CD4-positive, alpha-beta T cell treated with Interleukin-21 for 1 hour (primary cell): ENCODE data around the gene TCP11.
"Not testable (repeated sequence)": the region's sequence is repeated elsewhere in the genome, so short reads cannot be mapped to it uniquely, and the experiment has no call there.

Experiments
- DNase-seq: peaks from one replicate; pipeline ENCODE4 v3.0.0-alpha.2; 2020

The TCP11 gene

DNA sequence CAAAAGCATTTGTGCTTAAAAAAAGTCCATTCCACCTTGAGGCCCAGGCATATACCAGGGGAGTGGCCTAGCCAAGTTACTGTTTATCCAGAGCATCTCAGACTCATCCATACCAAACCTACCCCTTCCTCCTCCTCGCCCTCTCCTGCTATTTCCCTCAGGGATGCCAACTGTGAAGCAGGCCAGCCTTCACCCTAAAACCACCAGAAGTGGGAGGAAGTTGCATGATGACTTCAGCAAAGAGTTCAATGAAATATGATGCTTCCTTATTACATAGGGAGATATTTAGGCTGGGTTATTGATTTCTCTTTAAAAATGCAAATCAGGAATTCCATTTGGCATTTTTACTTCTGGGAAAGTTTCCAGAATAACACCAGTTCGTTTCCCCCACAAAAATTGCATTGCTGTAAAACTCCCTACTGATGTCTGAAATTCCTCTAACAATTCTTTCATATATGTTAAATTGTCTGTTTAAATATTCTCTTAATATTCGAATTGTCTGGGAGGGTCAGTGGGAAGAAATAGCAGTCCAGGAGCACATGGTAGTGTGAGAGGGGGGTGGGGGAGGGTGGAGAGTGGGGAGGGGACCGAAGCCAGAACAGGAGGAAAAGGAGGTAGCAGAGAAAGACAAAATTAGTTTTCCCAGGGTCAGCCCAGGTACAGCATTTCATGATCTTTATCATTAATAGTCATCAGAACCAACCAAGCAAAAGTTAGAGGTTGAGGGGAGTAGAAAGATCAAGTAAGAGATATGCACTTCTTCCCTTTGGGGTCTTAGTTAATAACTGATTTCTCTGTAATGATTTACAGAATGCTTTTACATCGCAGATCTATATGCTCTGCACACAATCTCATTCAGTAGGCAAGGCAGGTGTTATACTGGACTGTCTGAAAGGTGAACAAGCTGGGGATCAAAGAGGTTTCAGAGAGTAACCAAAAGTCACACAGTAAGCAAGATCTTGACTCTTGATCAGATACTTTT, 1.7 kb upstream of the TCP11 start:
- DNase-seq = no peak

DNA sequence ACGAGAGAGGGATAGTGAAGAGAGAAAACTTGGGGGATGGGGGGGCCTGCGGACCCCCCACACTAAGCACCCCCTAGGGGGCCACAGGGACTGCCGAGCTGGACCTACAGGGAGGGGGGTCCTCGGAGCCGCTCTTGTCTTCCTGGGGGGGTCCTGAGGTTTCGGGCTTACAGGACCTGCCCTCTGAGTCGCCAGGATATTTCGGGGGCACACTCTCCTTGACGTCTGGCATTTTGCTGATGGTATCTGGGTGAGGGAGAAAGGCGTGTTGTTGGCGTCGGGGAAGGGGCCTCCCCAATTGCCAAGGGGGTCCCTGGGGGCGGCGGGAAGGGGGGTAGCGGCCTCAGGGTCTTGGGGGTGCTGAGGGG, 516 bp downstream of the TCP11 start:
- no peak for DNase-seq

DNA sequence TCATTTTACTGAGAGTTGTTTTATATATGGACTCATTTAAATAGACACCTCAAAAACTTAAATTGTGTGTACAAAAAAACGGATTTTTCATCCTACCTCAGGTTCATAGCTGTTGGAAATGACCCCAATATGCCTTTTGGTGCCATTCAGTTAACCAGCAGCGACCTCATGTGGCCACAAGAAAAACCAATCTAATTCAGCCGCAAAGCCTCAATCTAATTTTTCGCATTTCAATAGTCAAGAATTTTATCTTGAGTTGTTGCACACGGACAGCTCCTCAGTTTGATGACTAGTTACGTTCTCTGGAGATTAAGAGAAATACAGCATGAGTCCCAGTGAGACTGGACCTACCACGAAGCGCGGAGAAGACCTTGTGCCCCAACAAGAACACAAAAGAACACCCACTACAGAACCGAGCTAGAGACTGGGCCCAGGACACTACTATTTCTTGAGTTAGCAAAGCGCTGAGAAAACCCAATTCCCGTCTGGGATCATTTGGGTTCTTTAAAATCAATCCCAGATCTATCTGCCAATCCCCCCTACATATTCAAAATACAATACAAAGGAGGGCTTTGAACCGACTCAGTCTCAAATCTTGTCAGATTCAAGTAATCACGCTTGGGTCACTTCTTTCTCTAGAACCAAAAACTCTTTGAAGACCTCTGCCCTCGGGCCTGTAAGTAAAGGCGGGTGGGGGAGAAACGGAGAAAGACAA, 1.1 kb downstream of the TCP11 start:
- DNase-seq = peak; percentile 63

DNA sequence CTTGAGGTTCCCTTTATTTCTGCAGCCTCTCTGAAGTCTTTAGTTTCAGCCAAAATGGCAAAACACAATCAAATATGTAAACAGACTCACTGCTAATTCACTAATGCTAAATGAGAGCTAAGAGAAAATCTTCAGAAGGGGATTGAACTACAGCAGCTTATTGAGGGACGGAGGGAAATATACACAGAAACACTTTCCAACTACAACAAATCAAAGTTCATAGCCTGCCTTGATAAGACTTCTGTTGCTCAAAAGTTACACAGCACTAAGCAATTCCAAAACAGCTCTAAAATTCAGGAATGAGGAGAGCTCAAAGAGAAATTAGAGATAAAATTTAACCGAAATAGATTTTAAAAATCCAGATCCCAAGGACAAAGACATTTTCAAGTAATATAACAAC, 1.7 kb downstream of the TCP11 start:
- no peak for DNase-seq

DNA sequence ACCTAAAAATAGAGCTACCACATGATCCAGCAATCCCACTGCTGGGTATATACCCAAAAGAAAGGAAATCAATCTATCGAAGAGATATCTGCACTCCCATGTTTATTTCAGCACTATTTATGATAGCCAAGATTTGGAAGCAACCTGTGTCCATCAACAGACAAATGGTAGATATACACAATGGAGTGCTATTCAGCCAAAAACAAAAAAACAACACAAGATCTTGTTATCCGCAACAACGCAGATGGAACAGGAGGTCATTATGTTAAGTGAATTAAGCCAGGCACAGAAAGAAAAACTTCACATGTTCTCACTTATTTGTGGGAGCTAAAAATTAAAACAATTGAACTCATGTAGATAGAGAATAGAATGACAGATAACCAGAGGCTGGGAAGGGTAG, 2.9 kb downstream of the TCP11 start:
- not testable (repeated sequence) for DNase-seq

DNA sequence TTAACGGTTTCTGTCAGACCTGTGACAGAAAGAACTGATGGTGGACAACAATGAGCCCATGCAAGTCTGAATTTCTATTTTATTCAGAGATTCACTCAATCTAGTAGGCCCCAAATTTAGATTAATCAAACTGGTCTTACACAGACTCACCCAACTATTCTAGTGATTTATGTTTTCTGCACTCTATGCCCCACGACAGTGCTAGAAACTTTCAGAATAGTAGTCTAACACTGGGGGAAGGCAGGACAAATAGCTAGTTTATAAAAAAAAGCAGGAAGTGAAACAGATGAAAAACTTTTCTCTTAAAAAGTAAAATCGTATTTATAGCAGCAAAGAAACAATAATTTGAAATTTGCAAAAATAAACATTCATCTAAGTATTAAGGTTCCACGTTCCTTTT, 5.0 kb downstream of the TCP11 start:
- no peak for DNase-seq

DNA sequence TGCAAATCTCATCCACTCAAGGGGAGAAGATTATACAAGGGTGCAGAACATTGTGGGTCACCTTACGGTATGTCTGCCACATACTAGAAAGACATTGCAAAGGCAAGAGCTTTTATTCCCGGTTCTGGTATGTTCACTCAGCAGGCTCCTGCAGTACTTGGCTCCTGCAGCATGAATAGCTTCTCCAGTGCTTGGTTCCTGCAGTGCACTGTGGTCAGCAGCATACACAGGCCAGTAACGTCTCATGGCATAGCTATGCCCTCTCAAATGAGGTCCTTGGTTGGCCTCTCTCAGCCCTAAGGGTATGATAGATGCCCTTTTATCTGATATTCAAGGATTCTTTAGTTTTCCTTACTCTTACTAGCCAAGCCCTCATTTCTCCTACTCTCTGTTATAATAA, 12.6 kb downstream of the TCP11 start:
- DNase-seq = no peak

DNA sequence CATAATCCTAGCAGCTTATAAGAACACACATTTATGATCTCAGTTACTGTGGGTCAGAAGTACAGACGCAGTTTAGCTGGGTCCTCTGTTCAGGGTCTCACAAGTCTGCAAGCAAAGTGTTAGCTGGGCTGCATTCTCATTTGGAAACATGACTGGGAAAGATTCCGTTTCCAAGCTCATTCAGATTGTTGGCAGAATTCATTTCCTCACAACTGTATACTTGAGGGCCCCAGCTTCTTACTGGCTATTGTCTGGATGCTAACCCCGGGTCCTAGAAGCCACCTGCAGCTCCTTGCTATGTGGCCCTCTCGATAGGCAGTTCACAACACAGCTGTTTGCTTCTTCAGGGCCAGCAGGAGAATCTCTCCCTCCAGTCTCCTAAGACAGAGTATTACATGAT, 13.1 kb downstream of the TCP11 start:
- DNase-seq = no peak

DNA sequence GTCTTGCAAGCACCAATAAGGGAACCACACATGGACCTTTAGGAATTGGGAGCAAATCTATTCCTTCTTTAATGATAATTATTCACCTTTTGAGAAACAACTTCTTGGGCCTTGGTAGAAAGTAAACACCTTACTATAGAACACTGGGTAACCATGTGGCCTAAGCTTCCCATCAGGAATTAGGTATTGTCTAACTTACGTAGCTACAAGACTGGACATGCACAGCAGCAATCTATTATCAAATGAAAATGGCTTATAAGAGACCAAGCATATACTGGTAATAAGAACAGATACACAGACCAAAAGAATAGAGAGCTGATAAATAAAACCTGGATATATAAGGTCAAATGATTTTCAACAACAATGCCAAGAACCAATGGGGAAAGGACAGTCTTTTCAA, 16.8 kb downstream of the TCP11 start:
- no peak for DNase-seq

DNA sequence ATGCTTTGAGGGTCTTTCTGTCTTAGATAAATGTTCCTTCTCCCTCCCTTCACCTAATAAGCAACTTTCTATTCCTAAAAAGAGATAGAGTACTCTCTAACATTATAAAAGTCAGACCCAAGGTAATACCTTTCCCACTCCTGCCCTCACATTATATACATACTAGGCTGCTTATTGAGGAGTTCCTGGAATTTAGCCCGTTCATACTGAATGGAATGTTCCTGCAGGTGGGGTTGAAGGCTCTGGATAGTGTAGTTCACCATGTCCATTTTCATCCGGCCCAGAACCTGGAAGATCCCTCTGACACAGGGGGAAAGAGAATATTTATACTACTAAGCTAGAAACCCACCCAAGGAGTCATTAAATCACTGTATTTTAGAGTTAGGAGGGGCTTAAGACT, 20.4 kb downstream of the TCP11 start:
- no peak for DNase-seq

DNA sequence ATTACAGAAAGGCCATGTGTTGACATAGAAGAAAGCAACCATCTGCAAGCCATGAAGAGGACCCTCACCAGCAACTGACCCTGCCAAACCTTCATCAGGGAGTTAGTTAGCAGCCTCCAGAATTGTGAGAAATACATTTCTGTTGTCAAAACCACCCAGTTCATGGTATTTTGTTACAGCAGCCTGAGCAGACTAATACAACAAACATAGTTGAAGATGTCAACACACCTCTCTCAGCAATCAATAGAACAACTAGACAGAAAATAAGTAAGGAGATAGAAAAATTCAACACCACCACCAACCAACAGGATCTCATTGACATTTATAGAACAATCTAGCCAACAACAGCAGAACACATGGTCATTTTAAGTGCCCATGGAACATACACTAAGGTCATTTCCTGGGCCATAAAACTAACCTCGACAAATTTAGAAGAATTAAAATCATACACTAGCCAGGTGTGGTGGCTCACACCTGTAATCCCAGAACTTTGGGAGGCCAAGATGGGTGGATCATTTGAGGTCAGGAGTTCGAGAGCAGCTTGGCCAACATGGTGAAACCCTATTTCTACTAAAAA, 32.7 kb downstream of the TCP11 start:
- DNase-seq = no peak

DNA sequence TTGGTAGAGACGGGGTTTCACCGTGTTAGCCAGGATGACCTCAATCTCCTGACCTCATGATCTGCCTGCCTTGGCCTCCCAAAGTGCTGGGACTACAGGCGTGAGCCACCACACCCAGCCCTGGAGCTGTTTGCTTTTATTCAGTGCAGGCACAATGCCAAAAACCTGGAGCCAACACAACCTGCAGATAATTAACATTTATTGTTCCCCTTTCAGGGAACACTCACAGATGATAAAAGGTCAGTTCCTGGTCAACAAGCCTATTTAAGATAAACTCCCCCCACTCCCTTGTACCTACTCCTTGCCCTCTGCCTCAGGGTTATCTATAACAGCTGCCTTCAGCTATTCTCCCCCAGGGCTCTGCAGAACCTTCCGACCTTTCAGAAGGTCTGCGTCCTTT, 33.4 kb downstream of the TCP11 start:
- DNase-seq = not testable (repeated sequence)

DNA sequence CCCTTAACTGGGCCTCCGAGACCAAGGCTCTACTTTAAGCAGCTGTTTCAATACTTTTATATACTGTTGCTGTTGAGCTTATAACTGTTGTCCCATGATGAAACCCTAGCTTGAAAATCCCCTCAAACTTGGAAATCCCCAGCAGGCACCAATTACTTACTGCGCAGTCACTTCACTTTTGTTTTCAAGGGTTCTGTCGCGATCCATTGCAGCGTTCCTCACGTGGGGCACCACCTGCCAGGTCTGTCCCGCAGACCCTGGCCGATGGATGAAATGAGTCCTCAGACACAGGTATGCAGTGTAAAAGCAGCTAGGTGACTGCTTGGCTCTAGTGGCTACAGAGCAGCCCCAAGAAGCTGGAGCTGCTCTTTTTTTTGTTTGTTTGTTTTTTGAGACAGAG, 33.9 kb downstream of the TCP11 start:
- not testable (repeated sequence) for DNase-seq

DNA sequence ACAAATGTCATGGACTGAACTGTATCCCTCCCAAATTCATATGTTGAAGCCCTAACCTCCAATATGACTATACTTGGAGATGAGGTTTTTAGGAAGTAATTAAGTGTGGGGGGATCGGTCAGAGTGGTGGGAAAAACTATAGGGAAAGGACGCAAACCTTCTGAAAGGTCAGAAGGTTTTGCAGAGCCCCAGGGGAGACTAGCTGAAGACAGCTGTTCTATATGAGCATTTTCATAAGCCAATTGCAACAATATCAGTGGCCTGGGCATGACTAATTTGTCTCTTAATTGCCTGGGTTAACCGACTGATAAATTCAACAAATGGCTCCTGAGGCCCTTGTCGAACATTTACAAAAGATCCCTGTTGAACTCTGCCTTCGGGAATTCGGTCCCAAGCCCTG, 35.1 kb downstream of the TCP11 start:
- not testable (repeated sequence) for DNase-seq

DNA sequence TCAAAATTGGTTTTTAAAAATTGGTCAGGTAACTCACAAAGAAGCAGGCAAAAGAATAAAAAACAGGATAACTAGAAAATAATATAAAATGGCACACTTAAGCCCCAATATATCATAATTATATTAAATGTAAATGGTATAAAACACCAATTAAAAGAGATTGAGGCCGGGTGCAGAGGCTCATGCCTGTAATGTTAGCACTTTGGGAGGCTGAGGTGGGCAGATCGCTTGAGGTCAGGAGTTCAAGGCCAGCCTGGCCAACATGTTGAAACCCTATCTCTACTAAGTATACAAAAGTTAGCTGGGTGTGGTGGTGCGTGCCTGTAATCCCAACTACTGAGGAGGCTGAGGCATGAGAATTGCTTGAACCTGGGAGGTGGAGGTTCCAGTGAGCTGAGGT, 36.1 kb downstream of the TCP11 start:
- DNase-seq = no peak

DNA sequence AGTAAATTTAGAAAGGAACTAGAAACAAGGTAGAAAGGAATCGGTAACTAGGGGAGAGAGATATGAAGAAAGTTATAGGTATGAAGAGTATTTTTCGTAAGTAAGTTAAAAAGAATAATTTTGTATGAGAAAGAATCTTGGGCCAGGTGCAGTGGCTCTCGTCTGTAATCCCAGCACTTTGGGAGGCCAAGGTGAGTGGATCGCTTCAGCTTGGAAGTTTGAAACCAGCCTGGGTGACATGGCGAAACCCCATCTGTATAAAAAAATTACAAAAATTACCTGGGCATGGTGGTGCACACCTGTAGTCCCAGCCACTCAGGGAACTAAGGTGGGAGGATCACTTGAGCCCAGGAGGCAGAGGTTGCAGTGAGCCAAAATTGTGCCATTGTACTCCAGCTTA, 42.0 kb downstream of the TCP11 start:
- DNase-seq = no peak

DNA sequence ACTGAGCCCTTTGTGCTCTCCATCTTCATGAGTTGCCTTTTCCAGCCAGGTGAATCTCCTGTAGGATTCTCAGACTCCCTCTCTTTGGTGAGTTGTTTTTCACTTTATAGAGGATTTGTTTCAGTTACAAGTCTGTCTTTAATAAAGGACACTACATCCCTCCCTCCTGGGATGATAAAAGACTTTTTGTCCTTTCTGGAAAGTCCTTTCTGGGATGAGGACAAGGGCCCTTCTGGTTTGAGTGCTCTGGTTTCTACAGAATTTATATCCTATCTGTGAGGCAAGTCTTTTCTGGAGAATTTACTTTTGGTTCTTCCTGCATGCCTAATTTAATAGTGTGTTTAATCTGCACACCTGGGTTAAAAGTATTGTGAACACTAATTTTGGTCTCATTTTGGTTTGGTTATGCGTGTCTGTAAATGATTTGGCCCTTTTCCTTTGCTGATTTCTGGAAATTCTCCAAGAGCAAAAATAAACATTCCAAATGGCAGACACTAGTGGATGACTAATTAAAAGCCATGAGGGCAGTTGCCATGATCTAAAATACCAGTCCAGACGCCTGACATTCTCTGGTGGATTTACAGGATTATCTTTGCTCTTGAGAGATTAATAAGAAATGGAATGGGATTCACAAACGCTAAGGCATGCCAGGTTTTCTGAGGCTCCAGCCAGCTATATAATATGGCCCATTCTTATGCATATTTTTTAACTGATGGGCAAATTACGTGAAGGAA, 44.8 kb downstream of the TCP11 start:
- no peak for DNase-seq

DNA sequence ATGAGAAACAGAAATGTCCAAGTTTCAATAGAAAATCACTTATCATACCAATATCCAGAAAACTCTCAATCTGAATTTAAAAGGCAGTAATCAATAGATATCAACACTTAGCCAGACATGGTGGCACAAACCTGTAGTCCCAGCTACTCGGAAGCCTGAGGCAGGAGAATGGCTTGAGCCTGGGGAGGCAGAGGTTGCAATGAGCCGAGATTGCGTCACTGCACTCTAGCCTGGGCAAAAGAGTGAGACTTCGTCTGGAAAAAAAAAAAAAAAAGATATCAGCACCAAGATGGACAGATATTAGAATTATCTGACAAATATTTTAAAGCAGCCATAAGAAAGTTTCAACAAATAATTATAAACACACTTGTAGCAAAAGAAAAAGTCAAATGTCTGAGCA, 47.0 kb downstream of the TCP11 start:
- no peak for DNase-seq

DNA sequence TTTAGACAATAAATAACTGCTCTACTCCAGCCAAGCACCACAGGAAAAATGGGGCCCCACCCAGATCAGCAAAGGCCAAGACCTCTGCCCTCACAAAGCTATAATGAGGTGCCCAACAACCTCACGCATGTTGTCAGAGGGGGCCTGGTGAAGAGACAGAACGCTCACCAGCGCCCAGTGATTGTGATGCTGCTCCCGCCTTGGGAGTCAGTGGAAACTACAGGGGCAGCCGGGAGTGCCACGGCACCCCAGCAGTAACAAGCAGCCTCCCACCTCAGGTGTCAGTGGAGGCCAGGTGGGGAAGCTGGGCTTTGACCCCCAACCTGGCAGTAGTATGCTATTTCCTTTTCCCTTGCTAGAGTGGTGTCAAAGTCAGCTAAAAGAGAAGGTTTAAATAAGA, 47.4 kb downstream of the TCP11 start:
- no peak for DNase-seq

DNA sequence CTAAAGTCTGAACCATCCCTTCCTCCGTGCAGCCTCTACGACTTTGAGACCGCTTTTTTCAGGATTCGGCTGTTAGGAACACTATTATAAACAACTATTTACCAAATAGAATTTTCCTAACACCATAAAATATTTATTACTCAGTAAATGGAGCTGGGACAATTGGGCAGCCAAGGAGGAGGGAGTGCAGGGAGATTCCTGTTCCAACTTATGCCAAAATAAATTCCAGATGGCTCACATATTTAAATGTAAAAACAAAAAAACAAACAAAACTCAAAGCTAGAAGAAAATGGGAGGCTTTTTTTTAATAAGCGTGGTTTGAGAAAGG, 48.1 kb downstream of the TCP11 start:
- no peak for DNase-seq

DNA sequence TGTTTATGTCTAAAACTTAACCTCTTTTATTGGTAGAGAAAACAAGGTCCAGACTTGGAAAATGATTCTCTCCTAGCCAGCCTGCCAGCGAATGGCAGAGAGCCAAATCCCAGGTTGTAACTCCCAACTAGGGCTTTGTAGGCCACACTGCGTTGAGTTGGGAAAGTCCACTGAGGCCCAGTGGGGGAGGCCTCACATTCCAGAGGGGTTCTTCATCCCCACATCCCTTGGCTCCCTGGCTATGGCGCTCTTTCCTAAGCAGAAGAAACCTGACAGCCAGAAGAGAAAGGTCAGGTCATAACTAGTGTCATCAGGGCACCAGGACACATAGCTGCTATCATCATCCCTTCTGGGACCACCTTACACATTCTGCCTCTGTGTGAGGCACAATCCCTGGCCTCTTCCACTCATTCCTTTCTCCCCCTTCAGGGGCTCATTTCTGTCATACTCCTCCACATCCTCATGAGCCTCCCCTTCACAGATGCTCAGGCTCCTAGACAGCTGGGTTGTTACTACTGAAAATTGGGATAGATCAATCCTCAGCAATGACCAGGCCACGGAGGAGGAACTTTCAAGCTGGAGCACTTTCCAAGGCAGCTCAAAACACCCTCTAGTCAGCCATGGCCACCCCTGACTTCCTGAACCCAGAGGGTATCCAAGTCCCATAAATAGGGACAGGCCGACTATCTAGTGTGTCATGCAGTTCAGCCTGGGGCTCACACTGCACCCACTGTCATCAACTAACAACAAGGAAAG, 48.6 kb downstream of the TCP11 start:
- no peak for DNase-seq

DNA sequence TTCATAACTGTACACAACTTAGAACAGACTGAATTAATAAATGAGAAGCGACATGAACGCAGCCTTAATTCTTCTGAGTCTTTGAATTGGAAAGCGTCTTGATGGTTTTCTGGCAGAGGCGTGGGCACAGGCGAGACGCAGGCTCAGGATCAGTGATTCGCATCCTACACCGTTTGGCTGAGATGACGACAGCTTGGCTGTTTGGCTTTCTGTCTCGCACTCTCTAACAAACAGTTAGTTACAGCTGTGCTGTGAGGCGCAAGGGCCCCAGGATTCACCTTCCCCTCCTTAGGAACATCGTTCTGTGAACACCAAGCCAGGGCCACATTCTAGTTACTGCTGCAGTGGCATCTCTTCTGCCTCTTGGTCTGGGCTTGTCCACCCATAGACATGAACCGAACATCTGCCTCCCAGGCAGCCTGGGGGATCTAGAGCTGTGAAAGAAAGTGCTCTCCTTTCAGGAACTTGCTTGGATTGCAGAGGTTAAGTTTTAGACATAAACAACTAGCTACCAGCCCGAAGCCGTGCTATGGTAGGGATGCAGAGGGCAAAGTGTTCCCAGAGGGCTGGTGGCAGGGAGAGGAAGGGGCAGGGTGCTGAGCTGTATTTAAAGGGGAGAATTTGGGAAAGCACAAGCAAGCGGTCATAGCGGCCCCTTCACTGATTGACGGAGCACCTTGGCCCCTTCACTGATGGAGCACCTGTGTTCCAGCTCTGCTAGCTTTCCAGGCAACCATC, 49.6 kb downstream of the TCP11 start:
- no peak for DNase-seq
